CD4-positive, alpha-beta memory T cell (primary cell): ENCODE results near the gene TANGO2. TPM values are rescaled to one million over a fixed set of nuclear protein-coding genes. Genes with fewer than 3 reads are reported as not detected.

Experiments
- CTCF ChIA-PET: fragments of 350-600 bp; sonication (Branson Sonifier 250); formaldehyde crosslinking; loops from one replicate; lab custom pipeline; 2021; ENCODE audit warnings: inconsistent platforms; ENCODE audit not compliant: partially characterized antibody; lab: Charles Lee
- POLR2A ChIA-PET: fragments of 350-600 bp; sonication (Branson Sonifier 250); formaldehyde crosslinking; loops from one replicate; lab custom pipeline; 2021; ENCODE audit not compliant: partially characterized antibody; lab: Charles Lee
- DNase-seq, 5 donors: peaks; one replicate each; pipeline versions ENCODE4 v3.0.0 to v3.0.0-alpha.2; 2020 to 2022; ENCODE audit warnings: mixed read lengths in 1 of 5
- H3K27ac ChIP-seq: one replicate; pipeline ENCODE4 v1.7.0; 2013; ENCODE audit warnings: low read depth, low read length
- H3K27me3 ChIP-seq: 2 replicates; pipeline ENCODE4 v1.7.0; 2013; ENCODE audit warnings: mild to moderate bottlenecking, low read length, moderate library complexity; ENCODE audit not compliant: insufficient read depth
- H3K36me3 ChIP-seq: 2 replicates; pipeline ENCODE4 v1.7.0; 2013; ENCODE audit warnings: mild to moderate bottlenecking, low read length, moderate library complexity; ENCODE audit not compliant: insufficient read depth
- H3K4me1 ChIP-seq: 2 replicates; pipeline ENCODE4 v1.7.0; 2013; ENCODE audit warnings: mild to moderate bottlenecking, low read length, moderate library complexity; ENCODE audit not compliant: insufficient read depth
- H3K4me3 ChIP-seq, 2 donors: one replicate each; pipeline ENCODE4 v1.7.0; 2013; ENCODE audit warnings: low read length in 2 of 2, mild to moderate bottlenecking in 1 of 2
- H3K9me3 ChIP-seq, 2 donors: one replicate each; pipeline ENCODE4 v1.7.0; 2013; ENCODE audit warnings: low read length in 2 of 2, control low read depth in 1 of 2; ENCODE audit not compliant: control insufficient read depth in 1 of 2
- H3K27ac Mint-ChIP-seq, 7 donors: one replicate each; pipeline ENCODE4 v1.8.0; 2020 to 2021; ENCODE audit warnings: mixed read lengths in 7 of 7, mild to moderate bottlenecking in 6 of 7, inconsistent platforms in 3 of 7, moderate library complexity in 3 of 7
- H3K27me3 Mint-ChIP-seq, 2 donors: one replicate each; pipeline ENCODE4 v1.8.0; 2020 to 2021; ENCODE audit warnings: mixed read lengths in 2 of 2
- H3K36me3 Mint-ChIP-seq, 2 donors: one replicate each; pipeline ENCODE4 v1.8.0; 2020 to 2021; ENCODE audit warnings: mixed read lengths in 2 of 2, inconsistent platforms in 1 of 2, mild to moderate bottlenecking in 1 of 2
- H3K4me1 Mint-ChIP-seq, 4 donors: one replicate each; pipeline ENCODE4 v1.8.0; 2020 to 2021; ENCODE audit warnings: mixed read lengths in 4 of 4, mild to moderate bottlenecking in 1 of 4
- H3K4me3 Mint-ChIP-seq, 8 donors: one replicate each; pipeline ENCODE4 v1.8.0; 2020 to 2021; ENCODE audit warnings: mixed read lengths in 8 of 8, mild to moderate bottlenecking in 7 of 8, moderate library complexity in 6 of 8, inconsistent platforms in 3 of 8
- H3K9me3 Mint-ChIP-seq, 8 donors: one replicate each; pipeline ENCODE4 v1.8.0; 2020 to 2021; ENCODE audit warnings: mixed read lengths in 8 of 8, mild to moderate bottlenecking in 5 of 8, inconsistent platforms in 3 of 8, moderate library complexity in 1 of 8
- intact Hi-C: fragments of 100-400 bp; cut with micrococcal nuclease; formaldehyde crosslinking; loops from one replicate; pipeline ENCODE4 v1.15.1; 2023
- polyA plus RNA-seq, 2 donors: library from polyadenylated mRNA; unstranded; fragments of 300-500 nt; fragmentation: Illumina TruSeq; gene quantifications; one replicate each; pipeline ENCODE4 v1.2.3, GENCODE V29; 2021
- total RNA-seq, 2 experiments: library from RNA; stranded (reverse); gene quantifications; one replicate each; pipeline ENCODE4 v1.2.3, GENCODE V29; 2021

The TANGO2 gene
- total and polyA plus RNA-seq, 4 experiments from 2014 or later, result 40.9 to 51.5 (median 47.3) TPM

DNA sequence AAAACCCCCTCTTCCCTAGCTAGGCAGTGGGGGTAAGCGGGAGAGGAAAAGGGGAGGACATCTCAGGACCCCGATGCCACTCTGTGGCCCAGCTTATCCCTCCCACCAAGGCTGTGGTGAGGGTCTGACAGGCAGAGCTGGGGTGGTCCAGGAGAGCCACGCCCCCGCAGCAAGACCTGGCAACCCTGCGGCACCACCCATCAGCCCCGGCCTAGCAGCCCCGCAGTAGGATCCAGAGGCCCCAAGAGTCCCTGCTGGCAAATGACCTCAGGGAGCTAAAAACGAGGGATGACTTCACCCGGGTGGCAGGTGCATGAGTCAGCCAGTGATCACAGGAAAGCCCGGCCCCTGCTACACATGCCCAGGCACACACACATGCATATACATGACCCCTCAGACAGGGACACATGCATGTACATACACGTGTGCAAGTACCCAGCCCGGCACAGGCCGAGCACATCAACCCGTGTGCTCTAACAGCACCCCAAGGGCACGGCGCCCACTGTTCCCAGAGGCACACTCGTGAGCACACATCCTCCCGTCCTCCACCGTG, 36.6 kb upstream of the TANGO2 start:
- H3K9me3 ChIP-seq, result no peaks in the 10 kb centered on the region
- H3K36me3 ChIP-seq, result no peaks in the 10 kb centered on the region
- Mint-ChIP-seq H3K4me1 (peaks cover 0 to 4% (median 0%) of the 10 kb centered on the region in 4 donors), H3K27me3 (peaks cover 0 to 2% of the 10 kb centered on the region in 2 donors), H3K27ac (no peak overlapping the region), H3K9me3 (peaks cover 0 to 2% (median 0%) of the 10 kb centered on the region in 8 donors), H3K36me3 (no peaks in the 10 kb centered on the region), H3K4me3 (peak overlapping the region in 1 of 8 donors; percentile 31)
- CTCF ChIA-PET, result no interaction called here
- no peaks in the 10 kb centered on the region for H3K27me3 ChIP-seq
- H3K4me3 ChIP-seq, result no peak overlapping the region
- POLR2A ChIA-PET, result no interaction called here
- DNase-seq, result no peak
- H3K4me1 ChIP-seq, result peaks cover 22% of the 10 kb centered on the region
- intact Hi-C loops, result no loop called here
- no peak overlapping the region for H3K27ac ChIP-seq

- H3K4me1 Mint-ChIP-seq, result peaks cover 0 to 4% (median 0%) of the 10 kb centered on the region in 4 donors
- no peak overlapping the region for H3K27ac ChIP-seq
- H3K4me3 ChIP-seq, result no peak overlapping the region
- H3K36me3 ChIP-seq, result no peaks in the 10 kb centered on the region
- CTCF ChIA-PET, result no interaction called here
- H3K27me3 Mint-ChIP-seq, result peaks cover 0 to 2% of the 10 kb centered on the region in 2 donors
- H3K4me1 ChIP-seq, result peaks cover 24% of the 10 kb centered on the region
- H3K9me3 Mint-ChIP-seq, result peaks cover 0 to 2% (median 0%) of the 10 kb centered on the region in 8 donors
- no peaks in the 10 kb centered on the region for H3K27me3 ChIP-seq
- POLR2A ChIA-PET, result no interaction called here
- H3K9me3 ChIP-seq, result no peaks in the 10 kb centered on the region
- H3K4me3 Mint-ChIP-seq, result peak overlapping the region in 3 of 8 donors; percentile 49 to 59 (median 50)
- H3K36me3 Mint-ChIP-seq, result no peaks in the 10 kb centered on the region
- H3K27ac Mint-ChIP-seq, result no peak overlapping the region
- intact Hi-C loops, result no loop called here
- DNase-seq, result no peak
These were observed 35.8 kb upstream of the TANGO2 start for GRCh38 chr22:19984851-19985811.

DNA sequence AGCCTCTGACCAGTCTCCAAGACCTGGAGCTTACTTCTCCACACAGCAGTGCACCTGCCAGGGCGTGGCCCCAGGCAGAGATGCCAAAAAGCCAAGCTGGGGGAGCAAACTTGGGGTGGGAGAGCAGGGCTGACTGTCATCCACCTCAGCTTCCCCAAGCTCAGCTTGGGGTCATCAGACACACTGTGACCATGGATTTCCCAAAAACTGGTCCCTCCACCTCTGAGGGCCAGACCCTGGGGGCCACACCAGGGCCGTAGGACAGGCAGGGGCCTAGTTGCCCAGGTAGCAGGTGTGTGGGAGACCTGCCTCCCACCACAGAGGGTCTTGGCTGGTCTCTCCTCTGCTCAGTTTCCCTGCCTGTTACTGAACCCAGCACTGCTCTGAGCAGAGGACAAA, 34.9 kb upstream of the TANGO2 start:
- intact Hi-C loops, result loop anchor here (2.0 kb wide), 1 partner anchor 35 kb away; the partner anchor contains the start of gene TANGO2
- ChIA-PET POLR2A (no interaction called here), CTCF (no interaction called here)
- no peak for DNase-seq
- Histone ChIP-seq H3K4me3 (no peak overlapping the region), H3K4me1 (peaks cover 24% of the 10 kb centered on the region), H3K9me3 (no peaks in the 10 kb centered on the region), H3K27ac (no peak overlapping the region), H3K27me3 (no peaks in the 10 kb centered on the region), H3K36me3 (no peaks in the 10 kb centered on the region)
- Mint-ChIP-seq H3K4me3 (peak overlapping the region in 7 of 8 donors; percentile 31 to 64 (median 42)), H3K36me3 (no peaks in the 10 kb centered on the region), H3K27ac (no peak overlapping the region), H3K4me1 (peaks cover 0 to 4% (median 0%) of the 10 kb centered on the region in 4 donors), H3K27me3 (peaks cover 0 to 2% of the 10 kb centered on the region in 2 donors), H3K9me3 (peaks cover 0 to 2% (median 0%) of the 10 kb centered on the region in 8 donors)

DNA sequence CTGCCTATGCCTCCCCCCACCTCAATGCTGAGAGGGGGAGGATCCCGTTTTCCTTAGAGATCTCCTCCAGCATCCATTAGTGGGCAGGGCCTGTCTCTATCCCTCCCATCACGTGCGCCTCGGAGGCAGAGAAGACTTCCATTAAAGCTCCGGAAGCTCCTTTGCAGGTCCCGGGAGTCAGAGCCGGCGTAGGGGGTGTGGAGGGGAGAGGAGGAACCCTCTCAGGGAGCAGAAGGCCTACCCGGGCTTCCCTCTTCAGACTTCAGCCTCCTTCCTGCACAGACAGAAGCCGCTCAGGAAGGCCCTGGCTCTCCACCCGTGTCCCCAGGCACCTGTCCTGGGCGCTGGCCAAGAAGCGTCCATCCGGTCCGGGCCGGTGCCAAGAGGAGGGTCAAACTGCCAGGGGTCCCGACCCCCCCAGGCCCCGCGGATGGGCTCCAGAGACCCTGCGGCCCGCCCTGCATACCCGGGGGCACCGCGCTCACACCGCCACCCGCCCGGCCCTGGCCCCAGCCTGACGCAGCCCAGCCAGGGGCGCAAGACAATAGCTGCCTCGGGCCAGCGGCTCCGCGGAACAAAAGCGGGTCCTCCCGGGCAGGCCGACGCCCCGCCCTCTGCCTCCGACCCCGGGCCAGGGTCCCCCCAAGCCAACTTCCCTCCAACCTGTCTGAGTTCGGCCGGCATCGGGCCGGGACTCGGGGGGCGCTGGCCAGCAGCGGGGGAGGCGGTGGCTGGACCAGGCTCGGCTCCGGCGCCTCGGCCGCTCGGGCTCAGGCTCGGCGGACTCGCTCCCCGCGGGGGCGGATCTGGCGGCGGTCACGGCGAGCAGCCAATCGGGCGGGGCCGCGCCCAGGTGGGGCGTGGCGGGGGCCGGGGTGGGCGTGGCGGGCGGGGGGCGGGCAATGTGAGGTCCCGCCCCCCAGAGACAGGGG, 34.2 kb upstream of the TANGO2 start:
- peaks cover 0 to 4% (median 0%) of the 10 kb centered on the region in 4 donors for H3K4me1 Mint-ChIP-seq
- ChIA-PET CTCF (no interaction called here), POLR2A (no interaction called here)
- Histone ChIP-seq H3K36me3 (no peaks in the 10 kb centered on the region), H3K27ac (no peak overlapping the region), H3K4me3 (peak overlapping the region in 1 of 2 donors; percentile 44), H3K4me1 (peaks cover 24% of the 10 kb centered on the region), H3K9me3 (no peaks in the 10 kb centered on the region), H3K27me3 (no peaks in the 10 kb centered on the region)
- peaks cover 0 to 2% (median 0%) of the 10 kb centered on the region in 8 donors for H3K9me3 Mint-ChIP-seq
- no peak overlapping the region for H3K27ac Mint-ChIP-seq
- H3K36me3 Mint-ChIP-seq, result no peaks in the 10 kb centered on the region
- peak overlapping the region in 7 of 8 donors; percentile 31 to 64 (median 42) for H3K4me3 Mint-ChIP-seq
- DNase-seq, result peak in 4 of 5 donors; percentile 41 to 61 (median 50)
- peaks cover 0 to 2% of the 10 kb centered on the region in 2 donors for H3K27me3 Mint-ChIP-seq
- intact Hi-C loops, result loop anchor here (2.0 kb wide), 1 partner anchor 34 kb away; the partner anchor contains the start of gene TANGO2

DNA sequence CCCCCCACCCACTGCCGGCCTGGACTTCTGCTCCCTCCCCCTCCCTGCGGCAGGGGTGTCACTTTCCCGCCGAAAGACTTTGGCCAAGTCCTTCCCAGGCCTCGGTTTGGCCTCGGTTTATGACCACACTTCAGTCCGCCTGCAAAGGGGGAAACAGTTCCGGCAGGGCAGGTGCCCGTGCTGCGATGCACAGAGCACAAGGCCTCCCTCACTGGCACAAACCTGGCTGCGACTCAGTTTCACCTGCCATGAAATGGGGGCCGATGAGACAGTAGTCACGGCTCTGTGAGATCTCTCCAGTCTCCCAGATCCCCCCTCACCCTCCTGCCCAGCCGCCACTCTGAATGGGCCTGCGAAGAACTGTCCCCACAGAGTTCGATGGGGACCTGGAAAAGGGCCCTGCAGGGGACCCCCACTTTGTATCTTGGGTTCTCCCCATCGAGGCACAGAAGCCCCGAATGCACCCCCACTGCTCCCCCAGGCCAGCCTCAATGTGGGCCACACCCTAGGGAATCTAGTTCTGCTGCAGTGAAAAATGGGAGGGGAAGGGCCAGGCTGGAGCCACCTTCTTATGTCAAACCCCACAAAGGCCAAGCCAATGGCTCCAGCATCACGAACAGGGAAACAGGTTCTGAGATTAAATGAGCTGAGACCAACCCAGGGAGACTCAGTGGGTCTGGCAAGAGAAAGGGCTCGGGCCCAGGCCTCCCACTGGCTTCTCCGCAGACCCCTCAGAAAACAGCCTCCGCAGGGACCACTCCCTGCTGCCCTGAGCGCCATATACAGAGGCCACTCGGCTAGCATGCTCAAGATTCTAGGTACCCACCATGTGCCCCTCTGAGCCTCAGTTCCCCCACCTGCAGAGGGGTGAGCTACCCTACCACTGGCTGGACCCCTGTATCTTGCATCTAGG, 33.3 kb upstream of the TANGO2 start:
- ChIA-PET POLR2A (no interaction called here), CTCF (no interaction called here)
- Histone ChIP-seq H3K9me3 (no peaks in the 10 kb centered on the region), H3K4me3 (no peak overlapping the region), H3K36me3 (no peaks in the 10 kb centered on the region), H3K27ac (no peak overlapping the region), H3K4me1 (peaks cover 24% of the 10 kb centered on the region), H3K27me3 (no peaks in the 10 kb centered on the region)
- Mint-ChIP-seq H3K4me1 (peaks cover 0 to 4% (median 0%) of the 10 kb centered on the region in 4 donors), H3K36me3 (no peaks in the 10 kb centered on the region), H3K4me3 (peak overlapping the region in 6 of 8 donors; percentile 35 to 68 (median 46)), H3K27me3 (peaks cover 0 to 2% of the 10 kb centered on the region in 2 donors), H3K27ac (no peak overlapping the region), H3K9me3 (peaks cover 0 to under 1% (median 0%) of the 10 kb centered on the region in 8 donors)
- DNase-seq, result no peak
- intact Hi-C loops, result loop anchor here (2.0 kb wide), 1 partner anchor 33 kb away; the partner anchor contains the start of gene TANGO2

DNA sequence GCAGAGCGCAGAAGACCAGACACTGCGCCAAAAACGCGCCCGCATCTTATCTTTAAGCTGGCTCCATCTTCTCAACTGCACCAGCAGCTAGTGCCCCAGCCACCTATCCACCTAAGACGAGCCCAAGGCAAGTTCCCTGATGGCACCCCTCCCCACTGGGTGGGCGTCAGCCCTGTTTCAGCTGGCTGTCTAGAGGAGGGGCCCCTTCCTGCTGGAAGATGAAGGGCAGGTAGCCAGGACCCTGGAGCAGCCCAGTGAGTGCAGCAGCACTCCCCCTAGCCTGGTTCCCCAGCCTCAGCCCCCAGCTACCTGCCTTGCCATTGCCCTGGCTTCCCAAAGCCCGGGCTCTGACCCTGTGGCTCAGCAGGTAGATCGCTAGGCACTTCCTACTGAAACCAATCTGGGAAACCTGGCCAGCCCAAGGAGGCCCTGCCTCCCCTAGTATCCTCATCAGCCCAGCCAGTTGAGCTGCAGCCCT, 32.5 kb upstream of the TANGO2 start:
- POLR2A ChIA-PET, result no interaction called here
- peak overlapping the region in 3 of 8 donors; percentile 43 to 62 (median 48) for H3K4me3 Mint-ChIP-seq

More for the DNA sequence above, 32.5 kb upstream of the TANGO2 start:
- Histone ChIP-seq H3K9me3 (no peaks in the 10 kb centered on the region), H3K27ac (no peak overlapping the region), H3K4me1 (peaks cover 24% of the 10 kb centered on the region), H3K27me3 (no peaks in the 10 kb centered on the region), H3K36me3 (no peaks in the 10 kb centered on the region), H3K4me3 (no peak overlapping the region)
- DNase-seq, result no peak
- CTCF ChIA-PET, result no interaction called here
- intact Hi-C loops, result no loop called here
- Mint-ChIP-seq H3K36me3 (no peaks in the 10 kb centered on the region), H3K9me3 (no peaks in the 10 kb centered on the region), H3K4me1 (peaks cover 0 to 4% (median 0%) of the 10 kb centered on the region in 4 donors), H3K27me3 (peaks cover 0 to 2% of the 10 kb centered on the region in 2 donors), H3K27ac (no peak overlapping the region)
